ENCODE measurements around the gene RBBP8NL.

Gene RBBP8NL

GRCh38 chr20:62361799-62362589 is 65.3 kb downstream of the RBBP8NL start:
- Histone ChIP-seq H3K4me3 (ENCODE audit: low read length) (no peak overlapping the region), H3K9me3 (ENCODE audit: low read length) (no peaks in the 10 kb centered on the region), H3K27me3 (ENCODE audit: insufficient read depth, low read length) (no peaks in the 10 kb centered on the region), H2AFZ (ENCODE audit: low read depth, low read length) (no peak overlapping the region), H3K36me3 (ENCODE audit: insufficient read depth, low read length) (no peaks in the 10 kb centered on the region), H3K4me1 (ENCODE audit: insufficient read depth, low read length) (peaks cover 39% of the 10 kb centered on the region)

GRCh38 chr20:62360854-62361798 is 66.2 kb downstream of the RBBP8NL start:
- Histone ChIP-seq H3K9me3 (ENCODE audit: low read length) (no peaks in the 10 kb centered on the region), H2AFZ (ENCODE audit: low read depth, low read length) (no peak overlapping the region), H3K4me3 (ENCODE audit: low read length) (no peak overlapping the region), H3K36me3 (ENCODE audit: insufficient read depth, low read length) (no peaks in the 10 kb centered on the region), H3K4me1 (ENCODE audit: insufficient read depth, low read length) (peaks cover 45% of the 10 kb centered on the region), H3K27me3 (ENCODE audit: insufficient read depth, low read length) (no peaks in the 10 kb centered on the region)
